ENCODE results near the gene HOXA11. TPM values are rescaled to one million over a fixed set of nuclear protein-coding genes. Genes with fewer than 3 reads are reported as not detected.

HOXA11 gene
- total RNA-seq, 6 donors from 2014 or later: not detected

DNA sequence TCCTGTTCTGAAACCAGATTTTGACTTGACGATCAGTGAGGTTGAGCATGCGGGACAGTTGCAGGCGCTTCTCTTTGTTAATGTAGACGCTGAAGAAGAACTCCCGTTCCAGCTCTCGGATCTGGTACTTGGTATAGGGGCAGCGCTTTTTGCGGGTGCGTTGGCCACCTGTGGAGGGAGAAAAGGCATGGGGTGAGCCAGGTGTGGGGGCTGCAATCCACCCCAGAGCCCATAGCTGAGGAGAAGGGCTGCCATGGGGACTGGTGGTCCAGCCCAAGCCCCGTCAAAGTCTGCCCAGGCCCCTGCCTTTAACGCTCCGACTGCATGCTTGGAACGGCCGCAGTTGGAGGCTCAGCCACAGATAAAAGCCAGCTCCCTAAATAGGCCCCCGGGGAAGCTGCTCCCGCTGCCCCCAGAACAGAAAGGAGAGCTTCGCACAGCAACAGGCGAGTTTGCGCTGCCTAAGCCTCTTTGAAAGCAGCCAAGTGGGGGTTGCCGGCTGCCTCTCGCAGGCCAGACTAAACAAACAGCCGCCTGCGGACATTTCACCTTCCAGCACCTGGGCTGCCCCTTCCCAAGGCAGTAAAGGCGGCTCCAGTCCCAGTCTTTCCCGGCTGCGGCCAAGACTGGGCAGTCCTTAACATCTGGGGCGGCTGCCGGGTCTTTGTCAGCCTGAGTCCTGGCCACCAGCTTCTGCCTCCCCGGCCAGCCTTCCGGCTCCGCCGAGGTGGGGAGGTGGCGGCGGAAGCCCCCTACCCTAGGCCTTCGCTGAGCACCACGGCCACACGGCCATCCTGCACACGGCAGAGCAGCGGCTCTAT lies 2.0 kb downstream of the HOXA11 start:
- Histone ChIP-seq H3K27ac (no peak overlapping the region), H3K36me3 (no peaks in the 10 kb centered on the region), H3K27me3 (peaks cover 0 to 91% (median 61%) of the 10 kb centered on the region in 4 donors), H3K9me3 (no peaks in the 10 kb centered on the region), H3K4me3 (no peak overlapping the region), H3K4me1 (peaks cover 35 to 46% (median 35%) of the 10 kb centered on the region in 4 donors)
- 13 to 18% methylated on average over 19 to 39 of the region's 39 CpGs for WGBS, 2 donors
- no peak for ATAC-seq (ENCODE audit: low FRiP score in 2 of 2)
- peak in 1 of 2 donors; percentile 52 for DNase-seq
- TF ChIP-seq EP300 (IDR thresholded peaks at IDR 0.05) (no peak), CTCF (IDR thresholded peaks at IDR 0.05) (no peak), POLR2A (IDR thresholded peaks at IDR 0.05) (no peak), POLR2AphosphoS5 (IDR thresholded peaks at IDR 0.05) (no peak)

GRCh38 chr7:27182285-27182841 lies 2.7 kb downstream of the HOXA11 start:
- H3K36me3 ChIP-seq: no peaks in the 10 kb centered on the region
- H3K27me3 ChIP-seq: peaks cover 0 to 90% (median 56%) of the 10 kb centered on the region in 4 donors
- ATAC-seq (ENCODE audit: low FRiP score in 2 of 2) (no peak), DNase-seq (no peak)
- 21 to 32% methylated on average over 4 of the region's 4 CpGs for WGBS, 2 donors
- no peaks in the 10 kb centered on the region for H3K9me3 ChIP-seq
- peaks cover 29 to 41% (median 31%) of the 10 kb centered on the region in 4 donors for H3K4me1 ChIP-seq
- H3K27ac ChIP-seq: no peak overlapping the region
- TF ChIP-seq POLR2AphosphoS5 (IDR thresholded peaks at IDR 0.05): no peak
- no peak for TF ChIP-seq CTCF (IDR thresholded peaks at IDR 0.05)
- no peak for TF ChIP-seq EP300 (IDR thresholded peaks at IDR 0.05)
- TF ChIP-seq POLR2A (IDR thresholded peaks at IDR 0.05): no peak
- no peak overlapping the region for H3K4me3 ChIP-seq

GRCh38 chr7:27181795-27182275 lies 3.2 kb downstream of the HOXA11 start:
- DNase-seq (no peak), ATAC-seq (ENCODE audit: low FRiP score in 2 of 2) (no peak)
- Histone ChIP-seq H3K9me3 (no peaks in the 10 kb centered on the region), H3K27ac (no peak overlapping the region), H3K27me3 (peaks cover 0 to 91% (median 56%) of the 10 kb centered on the region in 4 donors), H3K36me3 (no peaks in the 10 kb centered on the region), H3K4me1 (peaks cover 29 to 41% (median 31%) of the 10 kb centered on the region in 4 donors), H3K4me3 (no peak overlapping the region)
- 50 to 51% methylated on average over 4 of the region's 4 CpGs for WGBS, 2 donors
- no peak for TF ChIP-seq EP300 (IDR thresholded peaks at IDR 0.05)
- no peak for TF ChIP-seq CTCF (IDR thresholded peaks at IDR 0.05)
- no peak for TF ChIP-seq POLR2A (IDR thresholded peaks at IDR 0.05)
- no peak for TF ChIP-seq POLR2AphosphoS5 (IDR thresholded peaks at IDR 0.05)

- 57 to 84% methylated on average over 6 to 12 of the region's 12 CpGs for WGBS, 2 donors
- TF ChIP-seq CTCF (IDR thresholded peaks at IDR 0.05) (no peak), POLR2AphosphoS5 (IDR thresholded peaks at IDR 0.05) (no peak), POLR2A (IDR thresholded peaks at IDR 0.05) (no peak)
Measured at GRCh38 chr7:27180431-27181420, 4.3 kb downstream of the HOXA11 start.

More at GRCh38 chr7:27180431-27181420, 4.3 kb downstream of the HOXA11 start:
- Histone ChIP-seq H3K4me3 (no peak overlapping the region), H3K4me1 (peaks cover 26 to 41% (median 31%) of the 10 kb centered on the region in 4 donors), H3K27ac (no peak overlapping the region), H3K36me3 (no peaks in the 10 kb centered on the region), H3K9me3 (no peaks in the 10 kb centered on the region), H3K27me3 (peaks cover 0 to 91% (median 54%) of the 10 kb centered on the region in 4 donors)
- DNase-seq (peak in 1 of 2 donors; percentile 34), ATAC-seq (ENCODE audit: low FRiP score in 2 of 2) (no peak)
